ENCODE measurements around the gene GLOD4.

DNA sequence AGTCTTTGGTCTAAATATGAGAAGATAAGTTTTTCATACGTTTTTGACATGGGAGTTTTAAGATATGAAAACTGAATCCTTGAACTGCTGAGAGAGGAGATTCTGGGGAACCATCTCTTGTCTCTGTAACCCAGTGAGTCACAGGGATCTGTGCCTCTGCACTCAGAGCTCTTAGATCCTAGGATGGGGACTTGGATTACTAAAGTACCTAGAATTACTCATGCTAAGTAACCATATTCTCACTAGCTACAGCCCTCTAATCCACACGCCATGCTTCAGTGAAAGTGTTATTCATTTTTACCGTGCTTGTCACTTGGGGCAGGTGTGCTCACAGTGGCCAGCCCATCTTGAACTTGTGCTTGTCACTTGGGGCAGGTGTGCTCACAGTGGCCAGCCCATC, 2.1 kb upstream of the GLOD4 start:
- TF ChIP-seq, protein P1, sequence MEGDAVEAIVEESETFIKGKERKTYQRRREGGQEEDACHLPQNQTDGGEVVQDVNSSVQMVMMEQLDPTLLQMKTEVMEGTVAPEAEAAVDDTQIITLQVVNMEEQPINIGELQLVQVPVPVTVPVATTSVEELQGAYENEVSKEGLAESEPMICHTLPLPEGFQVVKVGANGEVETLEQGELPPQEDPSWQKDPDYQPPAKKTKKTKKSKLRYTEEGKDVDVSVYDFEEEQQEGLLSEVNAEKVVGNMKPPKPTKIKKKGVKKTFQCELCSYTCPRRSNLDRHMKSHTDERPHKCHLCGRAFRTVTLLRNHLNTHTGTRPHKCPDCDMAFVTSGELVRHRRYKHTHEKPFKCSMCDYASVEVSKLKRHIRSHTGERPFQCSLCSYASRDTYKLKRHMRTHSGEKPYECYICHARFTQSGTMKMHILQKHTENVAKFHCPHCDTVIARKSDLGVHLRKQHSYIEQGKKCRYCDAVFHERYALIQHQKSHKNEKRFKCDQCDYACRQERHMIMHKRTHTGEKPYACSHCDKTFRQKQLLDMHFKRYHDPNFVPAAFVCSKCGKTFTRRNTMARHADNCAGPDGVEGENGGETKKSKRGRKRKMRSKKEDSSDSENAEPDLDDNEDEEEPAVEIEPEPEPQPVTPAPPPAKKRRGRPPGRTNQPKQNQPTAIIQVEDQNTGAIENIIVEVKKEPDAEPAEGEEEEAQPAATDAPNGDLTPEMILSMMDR (IDR thresholded peaks at IDR 0.05; ENCODE audit: insufficient read depth, low read depth, low read length) = no peak
- no peak for TF ChIP-seq EZH2 (IDR thresholded peaks at IDR 0.05; ENCODE audit: insufficient read depth, low read length)
